GM23338 (cell line): ENCODE measurements around the gene GPC2. TPM values are rescaled to one million over a fixed set of nuclear protein-coding genes. Genes with fewer than 3 reads are reported as not detected.

Experiments
- ATAC-seq: fragments of 200-7000 bp; cut with Tn5 transposase; 3 replicates; pipeline ENCODE4 v1.9.1; 2020
- DNase-seq: peaks from one replicate; pipeline ENCODE4 v3.0.0-alpha.2; 2015; ENCODE audit warnings: low spot score
- H2AFZ ChIP-seq: fragments of 200-600 bp; sonication (generic); 2 replicates; pipeline ENCODE4 v1.8.0; 2016; ENCODE audit warnings: antibody characterized with exemption, mild to moderate bottlenecking, moderate library complexity
- H3F3A ChIP-seq: fragments of 200-600 bp; sonication (generic); replicated peaks from 2 replicates; pipeline ENCODE4 v1.8.0; 2017; ENCODE audit warnings: antibody characterized with exemption, mixed run types, low read depth
- H3K27ac ChIP-seq: fragments of 200-600 bp; sonication (generic); 2 replicates; pipeline ENCODE4 v1.6.1; 2016; ENCODE audit warnings: low read depth
- H3K27me3 ChIP-seq: fragments of 200-600 bp; sonication (generic); 2 replicates; pipeline ENCODE4 v1.8.0; 2016; ENCODE audit warnings: mild to moderate bottlenecking, mixed run types, moderate library complexity; ENCODE audit not compliant: insufficient read depth
- H3K36me3 ChIP-seq: fragments of 200-600 bp; sonication (generic); 2 replicates; pipeline ENCODE4 v1.8.0; 2016; ENCODE audit warnings: mild to moderate bottlenecking; ENCODE audit not compliant: insufficient read depth
- H3K4me1 ChIP-seq: fragments of 200-600 bp; sonication (generic); 2 replicates; pipeline ENCODE4 v1.8.0; 2016; ENCODE audit warnings: mild to moderate bottlenecking, moderate library complexity; ENCODE audit not compliant: insufficient read depth
- H3K4me2 ChIP-seq: fragments of 200-600 bp; sonication (generic); 2 replicates; pipeline ENCODE4 v1.7.1; 2017; ENCODE audit warnings: mixed run types
- H3K4me3 ChIP-seq: fragments of 200-600 bp; sonication (generic); 2 replicates; pipeline ENCODE4 v1.6.1; 2016; ENCODE audit warnings: mixed run types
- H3K79me2 ChIP-seq: fragments of 200-600 bp; sonication (generic); replicated peaks from 2 replicates; pipeline ENCODE4 v1.8.0; 2017; ENCODE audit warnings: mild to moderate bottlenecking; ENCODE audit not compliant: insufficient read depth
- H3K9me2 ChIP-seq: fragments of 200-600 bp; sonication (generic); 2 replicates; pipeline ENCODE4 v1.8.0; 2017; ENCODE audit not compliant: insufficient read depth
- H4K20me1 ChIP-seq: fragments of 200-600 bp; sonication (generic); replicated peaks from 2 replicates; pipeline ENCODE4 v1.8.0; 2017; ENCODE audit warnings: mild to moderate bottlenecking; ENCODE audit not compliant: insufficient read depth
- H3K27ac Mint-ChIP-seq: 2 replicates; pipeline ENCODE4 v1.8.0; 2020; ENCODE audit warnings: inconsistent platforms, mild to moderate bottlenecking, moderate library complexity, mixed read lengths
- H3K27me3 Mint-ChIP-seq: 3 replicates; pipeline ENCODE4 v1.8.0; 2022; ENCODE audit warnings: low read depth, mild to moderate bottlenecking, moderate library complexity, mixed read lengths, inconsistent platforms; ENCODE audit not compliant: insufficient read depth, poor library complexity
- H3K36me3 Mint-ChIP-seq: 3 replicates; pipeline ENCODE4 v1.8.0; 2021; ENCODE audit warnings: low read depth, mild to moderate bottlenecking, inconsistent platforms, moderate library complexity, mixed read lengths
- H3K4me1 Mint-ChIP-seq: 3 replicates; pipeline ENCODE4 v1.8.0; 2020; ENCODE audit warnings: mild to moderate bottlenecking, inconsistent platforms, mixed read lengths
- H3K4me3 Mint-ChIP-seq: 3 replicates; pipeline ENCODE4 v1.8.0; 2021; ENCODE audit warnings: moderate library complexity, mild to moderate bottlenecking, inconsistent platforms, mixed read lengths
- H3K9me3 Mint-ChIP-seq: 3 replicates; pipeline ENCODE4 v1.8.0; 2020; ENCODE audit warnings: moderate library complexity, mild to moderate bottlenecking, inconsistent platforms, mixed read lengths
- CREB1 ChIP-seq: fragments of 250-450 bp; sonication (Bioruptor Pico); IDR thresholded peaks from 2 replicates; pipeline ENCODE4 v1.5.0; 2020; ENCODE audit warnings: low read depth, mild to moderate bottlenecking, moderate library complexity
- CTCF ChIP-seq, 2 experiments: fragments of 200-600 bp in 1 of 2; sonication (generic) in 1 of 2; conservative IDR thresholded peaks; 2 replicates each; pipeline versions ENCODE4 v1.5.1 to v1.6.1; 2016 to 2017; ENCODE audit warnings: antibody characterized with exemption in 2 of 2, low read depth in 2 of 2, mild to moderate bottlenecking in 2 of 2, moderate library complexity in 1 of 2
- ETS1 ChIP-seq: IDR thresholded peaks from 2 replicates; pipeline ENCODE4 v1.6.1; 2016; ENCODE audit warnings: antibody characterized with exemption
- EZH2phosphoT487 ChIP-seq: fragments of 200-600 bp; sonication (generic); IDR thresholded peaks from one replicate; pipeline ENCODE4 v1.8.1; 2018; ENCODE audit warnings: antibody characterized with exemption; ENCODE audit not compliant: unreplicated experiment
- JUNB ChIP-seq: IDR thresholded peaks from one replicate; pipeline ENCODE4 v1.6.1; 2016; ENCODE audit warnings: antibody characterized with exemption; ENCODE audit not compliant: unreplicated experiment
- NANOG ChIP-seq: IDR thresholded peaks from 2 replicates; pipeline ENCODE4 v1.6.1; 2016; ENCODE audit warnings: antibody characterized with exemption, borderline replicate concordance
- POLR2AphosphoS5 ChIP-seq: IDR thresholded peaks from 2 replicates; pipeline ENCODE4 v1.6.1; 2016; ENCODE audit warnings: antibody characterized with exemption, low read depth
- STAT1 ChIP-seq: IDR thresholded peaks from one replicate; pipeline ENCODE4 v1.6.1; 2016; ENCODE audit warnings: antibody characterized with exemption; ENCODE audit not compliant: unreplicated experiment
- ZNF331 ChIP-seq: fragments of 250-450 bp; sonication (Bioruptor Pico); IDR thresholded peaks from 2 replicates; pipeline ENCODE4 v1.5.0; 2020; ENCODE audit warnings: low read depth, mild to moderate bottlenecking, moderate library complexity
- polyA plus RNA-seq: library from polyadenylated mRNA; unstranded; fragments of >200 nt; fragmentation: Nextera tagmentation; extraction: Ambion mirVana; gene quantifications from 2 replicates; pipeline ENCODE4 v1.2.1, GENCODE V29; 2016
- total RNA-seq: library from RNA; depleted of rRNA; stranded (reverse); fragments of >200 nt; shearing (Covaris generic); gene quantifications from 2 replicates; pipeline ENCODE4 v1.2.3, GENCODE V29; 2014
- TF ChIP-seq, protein P1 (sequence below): IDR thresholded peaks from one replicate; pipeline ENCODE4 v1.6.1; 2018; ENCODE audit warnings: antibody characterized with exemption; ENCODE audit not compliant: unreplicated experiment
- TF ChIP-seq, protein P2 (sequence below): fragments of 250-450 bp; sonication (Bioruptor Pico); IDR thresholded peaks from 2 replicates; pipeline ENCODE4 v1.5.0; 2020; ENCODE audit warnings: mild to moderate bottlenecking, moderate library complexity

Gene GPC2
- total and polyA plus RNA-seq, 2 experiments from 2014 or later, result 10.7 to 48.8 TPM

GRCh38 chr7:100142461-100142860 is 34.7 kb downstream of the GPC2 start (continued):
- TF ChIP-seq, protein P1, sequence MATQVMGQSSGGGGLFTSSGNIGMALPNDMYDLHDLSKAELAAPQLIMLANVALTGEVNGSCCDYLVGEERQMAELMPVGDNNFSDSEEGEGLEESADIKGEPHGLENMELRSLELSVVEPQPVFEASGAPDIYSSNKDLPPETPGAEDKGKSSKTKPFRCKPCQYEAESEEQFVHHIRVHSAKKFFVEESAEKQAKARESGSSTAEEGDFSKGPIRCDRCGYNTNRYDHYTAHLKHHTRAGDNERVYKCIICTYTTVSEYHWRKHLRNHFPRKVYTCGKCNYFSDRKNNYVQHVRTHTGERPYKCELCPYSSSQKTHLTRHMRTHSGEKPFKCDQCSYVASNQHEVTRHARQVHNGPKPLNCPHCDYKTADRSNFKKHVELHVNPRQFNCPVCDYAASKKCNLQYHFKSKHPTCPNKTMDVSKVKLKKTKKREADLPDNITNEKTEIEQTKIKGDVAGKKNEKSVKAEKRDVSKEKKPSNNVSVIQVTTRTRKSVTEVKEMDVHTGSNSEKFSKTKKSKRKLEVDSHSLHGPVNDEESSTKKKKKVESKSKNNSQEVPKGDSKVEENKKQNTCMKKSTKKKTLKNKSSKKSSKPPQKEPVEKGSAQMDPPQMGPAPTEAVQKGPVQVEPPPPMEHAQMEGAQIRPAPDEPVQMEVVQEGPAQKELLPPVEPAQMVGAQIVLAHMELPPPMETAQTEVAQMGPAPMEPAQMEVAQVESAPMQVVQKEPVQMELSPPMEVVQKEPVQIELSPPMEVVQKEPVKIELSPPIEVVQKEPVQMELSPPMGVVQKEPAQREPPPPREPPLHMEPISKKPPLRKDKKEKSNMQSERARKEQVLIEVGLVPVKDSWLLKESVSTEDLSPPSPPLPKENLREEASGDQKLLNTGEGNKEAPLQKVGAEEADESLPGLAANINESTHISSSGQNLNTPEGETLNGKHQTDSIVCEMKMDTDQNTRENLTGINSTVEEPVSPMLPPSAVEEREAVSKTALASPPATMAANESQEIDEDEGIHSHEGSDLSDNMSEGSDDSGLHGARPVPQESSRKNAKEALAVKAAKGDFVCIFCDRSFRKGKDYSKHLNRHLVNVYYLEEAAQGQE, result no peak
- TF ChIP-seq NANOG, result no peak
- no peak for TF ChIP-seq POLR2AphosphoS5
- TF ChIP-seq ETS1, result no peak
- no peak for TF ChIP-seq JUNB
- no peak for TF ChIP-seq ZNF331
- TF ChIP-seq CTCF (conservative IDR thresholded peaks at IDR 0.05; ENCODE audit: low read depth in 2 of 2), result no peak
- TF ChIP-seq EZH2phosphoT487, result no peak
- no peak for TF ChIP-seq CREB1 (CRISPR knock-in tag)
- TF ChIP-seq STAT1, result no peak

DNA sequence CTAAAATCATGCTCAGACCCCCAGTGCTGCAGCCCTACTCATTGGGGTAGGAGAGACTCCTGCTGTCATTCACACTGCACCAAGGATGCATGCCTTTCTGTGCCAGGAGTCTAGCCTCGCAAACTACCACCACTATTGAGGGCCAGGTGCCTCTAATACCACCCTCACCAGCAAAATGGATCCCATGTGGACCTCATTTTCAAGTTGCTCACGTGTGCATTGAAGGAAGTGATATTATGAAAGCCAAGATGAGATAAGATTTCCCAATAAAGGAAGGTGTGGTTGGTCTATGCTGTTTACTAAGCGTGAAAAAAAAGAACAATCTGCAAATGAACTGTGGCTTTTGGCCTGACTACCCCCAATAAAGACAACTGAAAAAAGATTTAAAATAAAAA is 35.6 kb downstream of the GPC2 start:
- H3K27ac ChIP-seq, result no peak overlapping the region
- peaks cover 8% of the 10 kb centered on the region; the same call in 2 of the 3 replicates for H3K4me1 Mint-ChIP-seq
- H3K4me3 Mint-ChIP-seq, result no peak overlapping the region
- peaks cover 2% of the 10 kb centered on the region for H3K27me3 Mint-ChIP-seq
- H3K27me3 ChIP-seq, result no peaks in the 10 kb centered on the region
- no peaks in the 10 kb centered on the region for H4K20me1 ChIP-seq
- no peaks in the 10 kb centered on the region for H3K9me2 ChIP-seq
- no peak overlapping the region for H3K27ac Mint-ChIP-seq
- H3K4me3 ChIP-seq, result no peak overlapping the region
- H3K9me3 Mint-ChIP-seq, result peaks cover 4% of the 10 kb centered on the region; the same call in 1 of the 3 replicates
- no peaks in the 10 kb centered on the region for H3K79me2 ChIP-seq
- no peaks in the 10 kb centered on the region for H3F3A ChIP-seq
- H3K4me1 ChIP-seq, result no peaks in the 10 kb centered on the region
- no peak for DNase-seq
- H3K4me2 ChIP-seq, result no peak overlapping the region
- no peaks in the 10 kb centered on the region for H3K36me3 ChIP-seq
- H3K36me3 Mint-ChIP-seq, result no peaks in the 10 kb centered on the region; the same call in 2 of the 3 replicates
- ATAC-seq, result no peak
- H2AFZ ChIP-seq, result 0 out of 2 replicates have a peak overlapping the region, but pooled peaks have one; percentile 10
- no peak for TF ChIP-seq EZH2phosphoT487
- TF ChIP-seq POLR2AphosphoS5, result no peak
- TF ChIP-seq STAT1, result no peak
- TF ChIP-seq JUNB, result no peak
- TF ChIP-seq, protein P2, sequence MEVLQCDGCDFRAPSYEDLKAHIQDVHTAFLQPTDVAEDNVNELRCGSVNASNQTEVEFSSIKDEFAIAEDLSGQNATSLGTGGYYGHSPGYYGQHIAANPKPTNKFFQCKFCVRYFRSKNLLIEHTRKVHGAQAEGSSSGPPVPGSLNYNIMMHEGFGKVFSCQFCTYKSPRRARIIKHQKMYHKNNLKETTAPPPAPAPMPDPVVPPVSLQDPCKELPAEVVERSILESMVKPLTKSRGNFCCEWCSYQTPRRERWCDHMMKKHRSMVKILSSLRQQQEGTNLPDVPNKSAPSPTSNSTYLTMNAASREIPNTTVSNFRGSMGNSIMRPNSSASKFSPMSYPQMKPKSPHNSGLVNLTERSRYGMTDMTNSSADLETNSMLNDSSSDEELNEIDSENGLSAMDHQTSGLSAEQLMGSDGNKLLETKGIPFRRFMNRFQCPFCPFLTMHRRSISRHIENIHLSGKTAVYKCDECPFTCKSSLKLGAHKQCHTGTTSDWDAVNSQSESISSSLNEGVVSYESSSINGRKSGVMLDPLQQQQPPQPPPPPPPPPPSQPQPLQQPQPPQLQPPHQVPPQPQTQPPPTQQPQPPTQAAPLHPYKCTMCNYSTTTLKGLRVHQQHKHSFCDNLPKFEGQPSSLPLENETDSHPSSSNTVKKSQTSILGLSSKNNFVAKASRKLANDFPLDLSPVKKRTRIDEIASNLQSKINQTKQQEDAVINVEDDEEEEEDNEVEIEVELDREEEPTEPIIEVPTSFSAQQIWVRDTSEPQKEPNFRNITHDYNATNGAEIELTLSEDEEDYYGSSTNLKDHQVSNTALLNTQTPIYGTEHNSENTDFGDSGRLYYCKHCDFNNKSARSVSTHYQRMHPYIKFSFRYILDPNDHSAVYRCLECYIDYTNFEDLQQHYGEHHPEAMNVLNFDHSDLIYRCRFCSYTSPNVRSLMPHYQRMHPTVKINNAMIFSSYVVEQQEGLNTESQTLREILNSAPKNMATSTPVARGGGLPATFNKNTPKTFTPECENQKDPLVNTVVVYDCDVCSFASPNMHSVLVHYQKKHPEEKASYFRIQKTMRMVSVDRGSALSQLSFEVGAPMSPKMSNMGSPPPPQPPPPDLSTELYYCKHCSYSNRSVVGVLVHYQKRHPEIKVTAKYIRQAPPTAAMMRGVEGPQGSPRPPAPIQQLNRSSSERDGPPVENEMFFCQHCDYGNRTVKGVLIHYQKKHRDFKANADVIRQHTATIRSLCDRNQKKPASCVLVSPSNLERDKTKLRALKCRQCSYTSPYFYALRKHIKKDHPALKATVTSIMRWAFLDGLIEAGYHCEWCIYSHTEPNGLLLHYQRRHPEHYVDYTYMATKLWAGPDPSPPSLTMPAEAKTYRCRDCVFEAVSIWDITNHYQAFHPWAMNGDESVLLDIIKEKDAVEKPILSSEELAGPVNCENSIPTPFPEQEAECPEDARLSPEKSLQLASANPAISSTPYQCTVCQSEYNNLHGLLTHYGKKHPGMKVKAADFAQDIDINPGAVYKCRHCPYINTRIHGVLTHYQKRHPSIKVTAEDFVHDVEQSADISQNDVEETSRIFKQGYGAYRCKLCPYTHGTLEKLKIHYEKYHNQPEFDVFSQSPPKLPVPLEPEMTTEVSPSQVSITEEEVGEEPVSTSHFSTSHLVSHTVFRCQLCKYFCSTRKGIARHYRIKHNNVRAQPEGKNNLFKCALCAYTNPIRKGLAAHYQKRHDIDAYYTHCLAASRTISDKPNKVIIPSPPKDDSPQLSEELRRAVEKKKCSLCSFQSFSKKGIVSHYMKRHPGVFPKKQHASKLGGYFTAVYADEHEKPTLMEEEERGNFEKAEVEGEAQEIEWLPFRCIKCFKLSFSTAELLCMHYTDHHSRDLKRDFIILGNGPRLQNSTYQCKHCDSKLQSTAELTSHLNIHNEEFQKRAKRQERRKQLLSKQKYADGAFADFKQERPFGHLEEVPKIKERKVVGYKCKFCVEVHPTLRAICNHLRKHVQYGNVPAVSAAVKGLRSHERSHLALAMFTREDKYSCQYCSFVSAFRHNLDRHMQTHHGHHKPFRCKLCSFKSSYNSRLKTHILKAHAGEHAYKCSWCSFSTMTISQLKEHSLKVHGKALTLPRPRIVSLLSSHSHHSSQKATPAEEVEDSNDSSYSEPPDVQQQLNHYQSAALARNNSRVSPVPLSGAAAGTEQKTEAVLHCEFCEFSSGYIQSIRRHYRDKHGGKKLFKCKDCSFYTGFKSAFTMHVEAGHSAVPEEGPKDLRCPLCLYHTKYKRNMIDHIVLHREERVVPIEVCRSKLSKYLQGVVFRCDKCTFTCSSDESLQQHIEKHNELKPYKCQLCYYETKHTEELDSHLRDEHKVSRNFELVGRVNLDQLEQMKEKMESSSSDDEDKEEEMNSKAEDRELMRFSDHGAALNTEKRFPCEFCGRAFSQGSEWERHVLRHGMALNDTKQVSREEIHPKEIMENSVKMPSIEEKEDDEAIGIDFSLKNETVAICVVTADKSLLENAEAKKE (CRISPR knock-in tag), result no peak
